NCI-H446 treated with DMSO at 0.1 percent for 48 hours (cell line): ENCODE results near the gene GADD45B.
"Not testable (repeated sequence)": the region's sequence is repeated elsewhere in the genome, so short reads cannot be mapped to it uniquely, and the experiment has no call there.

Source experiments
- DNase-seq: peaks from one replicate; lab custom pipeline; 2025; lab: John Stamatoyannopoulos, UW

Gene GADD45B

GRCh38 chr19:2444251-2445002 lies 31.5 kb upstream of the GADD45B start:
- DNase-seq: no peak

DNA sequence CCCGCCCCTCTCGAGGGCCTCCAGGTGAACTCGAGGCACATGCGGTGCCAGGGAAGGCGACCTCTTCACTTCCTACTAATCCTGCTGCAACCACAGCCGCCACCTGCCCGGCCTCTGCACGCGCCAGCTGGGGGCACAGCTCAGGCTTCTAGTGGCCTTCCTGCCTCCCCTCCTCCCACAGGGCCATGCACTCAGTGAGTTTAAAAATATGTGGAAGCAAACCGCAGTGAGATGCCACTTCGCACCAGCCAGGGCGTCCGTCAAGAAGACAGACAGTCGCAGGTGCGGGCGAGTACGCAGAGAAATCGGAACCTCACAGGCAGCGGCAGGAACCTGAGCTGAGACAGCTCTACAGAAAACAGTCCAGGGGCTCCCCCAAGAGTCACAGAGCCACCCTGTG lies 29.5 kb upstream of the GADD45B start:
- DNase-seq: no peak

DNA sequence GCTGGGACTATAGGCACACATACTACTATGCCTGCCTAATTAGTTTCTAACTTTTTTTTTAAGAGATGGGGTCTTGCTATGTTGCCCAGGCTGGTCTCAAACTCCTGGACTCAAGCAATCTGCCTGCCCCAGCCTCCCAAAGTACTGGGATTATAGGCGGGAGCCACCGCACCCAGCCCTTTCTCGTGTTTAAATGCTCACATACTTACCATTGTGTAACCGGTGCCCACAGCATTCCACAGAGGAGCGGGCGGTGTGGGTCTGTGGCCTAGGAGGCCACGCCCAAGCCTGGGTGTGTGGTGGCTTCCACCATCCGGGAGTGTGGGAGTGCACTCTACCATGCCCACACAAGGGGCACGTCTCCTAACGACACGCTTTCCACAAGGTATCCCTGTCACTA lies 26.9 kb upstream of the GADD45B start:
- no peak for DNase-seq

DNA sequence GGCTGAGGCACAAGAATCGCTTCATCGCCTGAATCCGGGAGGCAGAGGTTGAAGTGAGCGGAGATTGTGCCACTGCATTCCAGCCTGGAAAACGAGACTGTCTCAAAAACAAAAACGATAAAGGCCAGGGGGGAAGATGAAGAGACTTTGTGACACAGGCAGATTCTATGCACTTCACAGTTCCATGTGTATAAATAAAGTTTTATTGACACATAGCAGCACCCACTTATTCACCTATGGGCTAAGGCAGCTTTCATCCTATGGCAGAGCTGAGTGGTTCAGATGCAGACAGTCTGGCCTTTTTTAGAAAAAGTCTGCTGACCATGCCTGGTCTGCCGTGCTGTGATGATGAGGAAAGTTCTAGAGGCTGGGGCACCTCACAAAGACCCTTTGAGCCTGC lies 24.8 kb upstream of the GADD45B start:
- DNase-seq: no peak

DNA sequence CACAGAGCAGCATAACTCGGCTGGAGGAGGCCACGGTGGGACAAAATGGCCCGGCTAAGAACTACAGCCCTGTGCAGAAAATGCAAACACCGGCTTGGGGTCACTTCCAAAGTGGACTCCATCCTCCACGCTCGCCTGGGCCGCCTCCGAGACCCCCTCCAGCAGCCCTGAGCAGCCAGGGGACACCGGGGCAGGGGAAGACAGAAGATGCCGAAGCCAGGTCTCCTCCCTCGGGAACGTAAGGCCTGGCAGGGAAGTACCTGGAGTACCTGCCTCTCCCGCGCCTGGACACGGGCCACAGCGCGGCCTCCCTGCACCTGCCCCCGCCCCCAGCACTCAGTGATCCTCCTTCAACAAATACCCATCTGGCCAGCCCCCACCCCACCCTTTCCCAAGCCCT lies 24.2 kb upstream of the GADD45B start:
- DNase-seq: no peak

DNA sequence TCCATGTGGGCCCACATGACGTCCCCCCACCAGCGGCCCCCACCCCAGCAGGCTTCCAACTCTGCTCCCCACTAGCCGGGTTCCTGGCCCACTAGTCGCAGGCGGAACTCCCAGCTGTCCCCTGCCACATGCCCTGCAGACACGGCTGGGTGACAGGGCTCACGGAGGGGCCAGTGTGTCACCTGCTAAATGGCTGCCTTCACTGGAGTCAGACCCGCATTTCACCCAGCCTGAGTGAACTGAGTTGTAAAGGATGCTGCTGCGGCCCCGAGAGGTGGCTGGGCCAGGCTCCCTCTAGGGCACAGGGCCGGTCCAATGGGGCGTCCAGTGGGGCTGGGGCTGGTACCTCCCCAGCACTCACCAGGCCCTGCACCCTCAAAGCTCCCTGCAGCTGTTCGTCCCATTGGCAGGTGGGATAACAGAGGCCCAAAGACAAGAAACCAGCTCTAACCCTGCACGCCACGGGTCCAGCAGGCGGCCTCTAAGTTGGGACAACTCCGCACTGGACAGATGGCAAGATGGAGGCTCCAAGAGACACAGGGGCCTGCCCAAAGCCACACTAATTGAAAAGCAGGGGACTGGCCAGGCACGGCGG lies 22.4 kb upstream of the GADD45B start:
- DNase-seq: no peak

DNA sequence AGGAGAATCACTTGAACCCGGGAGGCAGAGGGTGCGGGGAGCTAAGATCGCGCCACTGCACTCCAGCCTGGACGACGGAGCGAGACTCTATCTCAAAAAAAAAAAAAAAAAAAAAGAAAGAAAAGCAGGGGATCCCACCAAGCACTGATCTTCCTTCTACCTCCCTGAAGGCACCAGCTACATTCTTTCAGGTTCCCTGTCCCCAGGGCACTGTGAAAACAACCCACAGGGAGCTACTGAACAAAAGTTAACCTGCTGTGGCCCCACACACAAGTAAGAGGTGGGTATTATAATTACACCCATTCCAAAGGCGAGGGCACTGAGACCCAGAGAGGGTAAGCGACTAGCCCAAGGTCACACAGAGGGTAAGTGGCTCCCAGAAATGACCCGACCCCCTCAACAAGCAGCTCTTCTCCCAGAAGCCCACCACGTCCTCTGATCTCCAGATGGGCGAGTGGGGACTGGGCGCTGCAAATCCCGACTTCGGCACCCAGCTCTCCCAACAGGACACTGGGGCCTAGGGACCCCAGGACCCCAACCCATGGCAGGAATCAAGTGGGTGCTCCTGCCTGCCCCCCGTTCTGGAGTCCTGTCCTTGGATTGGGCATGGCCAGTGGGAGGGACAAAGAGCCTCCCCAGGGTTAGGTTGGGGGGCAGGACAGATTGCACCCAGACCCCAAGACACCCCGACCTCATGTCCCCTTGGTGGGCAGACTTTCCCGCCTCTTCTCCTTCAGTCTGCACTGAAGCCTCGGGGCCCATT lies 21.5 kb upstream of the GADD45B start:
- no peak for DNase-seq

DNA sequence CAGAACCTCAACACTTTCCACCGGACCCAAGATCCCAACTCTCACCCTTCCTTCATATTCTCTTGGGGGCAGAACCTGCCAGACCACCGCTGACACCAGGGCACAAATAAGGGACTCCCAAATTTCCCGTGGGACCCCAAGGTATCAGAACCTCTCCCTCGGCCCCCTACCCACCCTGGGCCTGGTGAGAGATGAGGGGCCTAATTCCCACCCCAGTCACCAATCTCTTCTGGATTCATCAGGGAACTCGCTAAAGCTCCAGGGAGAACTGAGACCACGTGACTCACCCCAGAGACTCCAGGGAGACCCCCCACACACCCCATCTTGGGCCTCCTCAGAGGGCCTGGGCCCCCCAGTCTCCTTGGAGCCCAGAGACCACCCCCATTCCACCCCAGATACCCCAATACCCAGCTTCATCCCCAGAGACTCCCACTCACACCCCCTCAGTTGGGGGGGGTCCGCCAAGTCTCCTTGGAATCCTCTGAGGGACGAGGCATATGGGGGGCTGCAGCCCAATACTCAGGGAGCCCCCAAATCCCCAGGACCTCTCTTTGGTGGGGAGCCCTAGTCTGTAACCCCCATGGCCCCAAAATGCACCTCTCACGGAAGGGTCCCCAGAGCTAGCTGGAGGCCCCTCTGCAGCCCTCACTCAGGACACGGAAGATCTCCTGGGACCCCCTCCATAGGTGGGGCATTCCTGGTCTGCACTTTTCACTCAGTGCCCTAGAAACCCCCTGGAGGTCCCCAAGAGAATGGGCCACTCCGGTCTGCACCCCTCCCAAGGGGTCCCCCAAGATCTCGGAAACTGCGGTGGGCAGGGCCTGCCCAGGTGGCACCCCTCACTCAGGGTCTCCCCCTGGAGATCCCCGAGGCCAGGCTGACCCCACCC lies 20.7 kb upstream of the GADD45B start:
- no peak for DNase-seq

- DNase-seq: no peak
Observed at GRCh38 chr19:2455851-2456570, 19.9 kb upstream of the GADD45B start.

- no peak for DNase-seq
Observed at GRCh38 chr19:2457394-2458037, 18.4 kb upstream of the GADD45B start.

DNA sequence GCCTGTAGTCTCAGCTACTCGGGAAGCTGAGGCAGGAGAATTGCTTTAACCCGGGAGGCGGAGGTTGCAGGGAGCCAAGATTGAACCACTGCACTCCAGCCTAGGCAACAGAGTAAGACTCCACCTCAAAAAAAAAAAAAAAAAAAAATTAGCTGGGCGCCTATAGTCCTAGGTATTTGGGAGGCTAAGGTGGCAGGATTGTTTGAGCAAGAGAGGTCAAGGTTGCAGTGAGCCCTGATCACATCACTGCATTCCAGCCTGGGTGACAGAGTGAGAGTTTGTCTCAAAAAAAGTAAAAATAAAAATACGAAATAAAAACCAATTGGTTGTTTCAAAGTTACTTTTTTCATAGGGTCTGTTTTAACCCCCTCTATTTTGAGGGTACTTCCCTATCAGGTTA lies 17.9 kb upstream of the GADD45B start:
- no peak for DNase-seq

DNA sequence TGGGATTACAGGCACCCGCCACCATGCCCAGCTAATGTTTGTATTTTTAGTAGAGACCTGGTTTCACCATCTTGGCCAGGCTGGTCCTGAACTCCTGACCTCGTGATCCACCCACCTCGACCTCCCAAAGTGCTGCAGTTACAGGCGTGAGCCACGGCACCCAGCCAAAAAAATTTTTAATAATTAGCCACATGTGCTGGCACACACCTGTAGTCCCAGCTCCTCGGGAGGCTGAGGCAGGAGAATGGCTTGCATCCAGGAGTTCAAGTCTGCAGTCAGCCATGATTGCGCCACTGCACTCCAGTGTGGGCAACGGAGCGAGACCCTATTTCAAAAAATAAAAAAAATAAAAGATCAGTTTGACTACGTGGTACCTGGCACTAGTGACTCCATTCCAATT lies 17.2 kb upstream of the GADD45B start:
- not testable (repeated sequence) for DNase-seq

GRCh38 chr19:2460245-2460644 lies 15.7 kb upstream of the GADD45B start:
- no peak for DNase-seq

- no peak for DNase-seq
Observed at GRCh38 chr19:2461751-2462634, 13.9 kb upstream of the GADD45B start.

DNA sequence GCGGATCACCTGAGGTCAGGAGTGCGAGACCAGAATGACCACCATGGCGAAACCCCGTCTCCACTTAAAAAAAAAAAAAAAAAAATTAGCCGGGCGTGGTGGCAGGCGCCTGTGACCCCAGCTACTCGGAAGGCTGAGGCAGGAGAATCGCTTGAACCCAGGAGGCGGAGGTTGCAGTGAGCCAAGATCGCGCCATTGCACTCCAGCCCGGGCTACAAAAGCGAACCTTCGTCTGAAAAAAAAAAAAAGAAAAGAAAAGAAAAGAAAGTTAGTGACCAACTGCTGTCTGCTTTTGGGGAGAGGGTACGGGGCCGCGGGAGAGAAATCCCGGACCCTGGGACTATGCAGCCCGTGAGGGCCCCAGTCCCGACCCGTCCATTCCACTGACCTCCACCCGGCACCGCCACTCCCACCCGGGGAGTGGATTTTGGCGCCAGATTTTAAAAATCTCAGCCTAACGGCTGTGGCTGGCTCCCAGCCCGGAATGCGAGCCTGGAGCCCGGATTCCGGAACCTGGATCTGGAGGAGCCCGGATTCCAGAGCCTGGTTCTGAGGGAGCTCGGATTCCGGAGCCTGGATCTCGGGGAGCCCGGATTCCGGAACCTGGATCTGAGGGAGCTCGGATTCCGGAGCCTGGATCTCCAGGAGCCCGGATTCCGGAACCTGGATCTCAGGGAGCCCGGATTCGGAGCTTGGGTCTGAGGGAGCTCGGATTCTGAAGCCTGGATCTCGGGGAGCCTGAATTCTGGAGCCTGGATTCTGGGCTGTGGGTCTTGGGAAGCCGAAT lies 13.1 kb upstream of the GADD45B start:
- DNase-seq: peak; percentile 64

GRCh38 chr19:2463694-2464093 lies 12.2 kb upstream of the GADD45B start:
- not testable (repeated sequence) for DNase-seq

GRCh38 chr19:2464389-2464788 lies 11.5 kb upstream of the GADD45B start:
- DNase-seq: no peak

DNA sequence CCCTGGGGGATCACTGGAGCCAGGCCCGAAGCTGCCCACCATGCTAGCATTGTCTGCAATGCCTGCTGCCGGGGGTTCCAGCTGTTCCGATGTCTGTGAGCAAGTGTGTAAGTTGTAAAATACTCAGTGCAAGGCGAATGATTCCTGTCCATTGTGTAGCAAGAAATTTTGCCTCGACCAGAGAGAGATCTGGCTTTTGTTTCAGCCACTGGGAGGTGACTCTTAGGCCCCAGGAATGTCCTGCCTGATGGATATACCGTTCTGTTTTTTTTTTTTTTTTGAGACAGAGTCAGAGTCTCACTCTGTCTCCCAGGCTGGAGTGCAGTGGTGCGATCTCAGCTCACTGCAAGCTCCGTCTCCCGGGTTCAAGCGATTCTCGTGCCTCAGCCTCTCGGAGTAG lies 7.3 kb upstream of the GADD45B start:
- no peak for DNase-seq
